NB4 (cell line): ENCODE measurements around the gene KRTAP19-8.

ENCODE experiments used
- DNase-seq: peaks from one replicate; pipeline ENCODE4 v3.0.0; 2010; ENCODE audit warnings: low read depth
- H3K4me3 ChIP-seq: one replicate; pipeline ENCODE4 v1.5.1; 2011; ENCODE audit warnings: mild to moderate bottlenecking, low read depth, low read length, moderate library complexity
- CTCF ChIP-seq: IDR thresholded peaks from one replicate; pipeline ENCODE4 v1.5.1; 2012; ENCODE audit warnings: low read depth, low read length
- MAX ChIP-seq: IDR thresholded peaks from 2 replicates; pipeline ENCODE4 v1.6.1; 2011; ENCODE audit warnings: low read depth, low read length
- MYC ChIP-seq: IDR thresholded peaks from 2 replicates; pipeline ENCODE4 v1.6.1; 2011; ENCODE audit warnings: low read depth, low read length
- POLR2A ChIP-seq: IDR thresholded peaks from 2 replicates; pipeline ENCODE4 v1.6.1; 2011; ENCODE audit warnings: mild to moderate bottlenecking; ENCODE audit not compliant: insufficient read length; ENCODE audit errors: extremely low read depth

The KRTAP19-8 gene

GRCh38 chr21:31072533-31072932 lies 34.3 kb upstream of the KRTAP19-8 start:
- H3K4me3 ChIP-seq = no peak overlapping the region
- no peak for TF ChIP-seq POLR2A
- no peak for TF ChIP-seq MYC
- TF ChIP-seq CTCF = no peak
- no peak for TF ChIP-seq MAX
- no peak for DNase-seq

- TF ChIP-seq POLR2A (no peak), CTCF (no peak), MAX (no peak), MYC (no peak)
- no peak for DNase-seq
- no peak overlapping the region for H3K4me3 ChIP-seq
Measured at GRCh38 chr21:31064803-31065202, 26.5 kb upstream of the KRTAP19-8 start.

DNA sequence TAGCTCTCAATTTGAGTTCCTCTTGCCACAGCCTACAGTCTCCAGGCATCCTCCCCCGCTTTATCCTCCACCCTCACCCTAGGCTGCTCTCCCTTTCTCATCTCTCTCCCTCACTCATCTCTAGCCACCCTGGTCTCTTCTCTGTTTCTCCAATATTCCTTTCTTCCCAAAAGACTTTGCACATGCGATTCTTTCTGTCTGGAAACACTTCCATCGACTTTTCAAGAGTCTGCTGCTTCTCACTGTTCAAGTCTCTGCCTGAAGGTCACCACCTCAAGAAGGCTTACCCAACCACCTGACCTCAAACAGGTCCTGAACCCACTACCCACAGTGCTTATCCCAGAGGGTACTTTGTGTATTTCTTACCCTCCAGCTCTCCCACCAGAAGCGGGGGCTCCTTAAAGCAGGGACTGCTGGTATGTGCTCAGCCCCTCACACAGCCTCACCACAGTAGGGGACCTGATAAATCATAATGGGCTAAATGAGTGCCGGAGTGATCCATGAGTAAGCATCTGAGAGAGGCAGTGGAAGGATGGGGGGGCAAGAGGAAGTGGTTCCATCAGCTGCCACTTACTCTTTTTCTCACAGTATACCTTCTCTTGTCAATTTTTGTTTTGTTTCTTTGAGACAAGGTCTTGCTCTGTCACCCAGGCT lies 14.3 kb upstream of the KRTAP19-8 start:
- no peak overlapping the region for H3K4me3 ChIP-seq
- peak; percentile 1 for DNase-seq
- TF ChIP-seq MAX (no peak), MYC (no peak), CTCF (no peak), POLR2A (no peak)

DNA sequence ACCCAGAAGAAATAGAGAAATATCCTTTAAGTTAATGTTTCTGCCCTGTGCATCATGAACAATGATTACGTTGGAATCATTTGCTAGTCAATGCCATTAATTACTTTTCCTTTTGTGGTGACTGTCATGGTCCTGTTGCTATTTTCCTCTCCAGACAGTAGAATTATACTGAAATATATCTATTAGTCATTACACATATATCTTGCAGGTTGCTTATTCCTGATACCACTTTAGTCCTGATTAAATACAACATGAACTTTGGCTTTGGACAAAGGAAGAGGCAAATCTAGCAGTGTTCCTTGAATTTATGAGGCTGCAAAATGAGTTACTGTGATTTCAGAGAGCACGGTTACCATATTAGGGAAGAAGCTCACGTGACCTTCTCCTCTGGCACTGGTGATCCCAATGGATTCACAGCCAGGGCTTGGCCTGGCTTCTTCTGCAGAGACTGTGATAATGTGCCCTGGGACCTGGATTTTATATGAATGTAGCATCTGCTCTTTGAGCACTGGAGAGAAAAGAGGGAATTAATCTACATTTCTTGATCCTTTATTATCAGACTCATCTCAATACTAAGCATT lies 12.4 kb upstream of the KRTAP19-8 start:
- TF ChIP-seq POLR2A (no peak), MAX (no peak), MYC (no peak), CTCF (no peak)
- no peak overlapping the region for H3K4me3 ChIP-seq
- no peak for DNase-seq

- no peak overlapping the region for H3K4me3 ChIP-seq
- DNase-seq = no peak
- TF ChIP-seq POLR2A (no peak), CTCF (no peak), MAX (no peak), MYC (no peak)
Measured at GRCh38 chr21:31045841-31046240, 7.6 kb upstream of the KRTAP19-8 start.

GRCh38 chr21:31043471-31043870 lies 5.2 kb upstream of the KRTAP19-8 start:
- TF ChIP-seq MAX (no peak), MYC (no peak), CTCF (no peak), POLR2A (no peak)
- DNase-seq = no peak
- no peak overlapping the region for H3K4me3 ChIP-seq
